Measurements from ENCODE around the gene DLG2.

GRCh38 chr11:84140386-84141169 is 1486.6 kb downstream of the DLG2 start:
- TF ChIP-seq, protein P1, sequence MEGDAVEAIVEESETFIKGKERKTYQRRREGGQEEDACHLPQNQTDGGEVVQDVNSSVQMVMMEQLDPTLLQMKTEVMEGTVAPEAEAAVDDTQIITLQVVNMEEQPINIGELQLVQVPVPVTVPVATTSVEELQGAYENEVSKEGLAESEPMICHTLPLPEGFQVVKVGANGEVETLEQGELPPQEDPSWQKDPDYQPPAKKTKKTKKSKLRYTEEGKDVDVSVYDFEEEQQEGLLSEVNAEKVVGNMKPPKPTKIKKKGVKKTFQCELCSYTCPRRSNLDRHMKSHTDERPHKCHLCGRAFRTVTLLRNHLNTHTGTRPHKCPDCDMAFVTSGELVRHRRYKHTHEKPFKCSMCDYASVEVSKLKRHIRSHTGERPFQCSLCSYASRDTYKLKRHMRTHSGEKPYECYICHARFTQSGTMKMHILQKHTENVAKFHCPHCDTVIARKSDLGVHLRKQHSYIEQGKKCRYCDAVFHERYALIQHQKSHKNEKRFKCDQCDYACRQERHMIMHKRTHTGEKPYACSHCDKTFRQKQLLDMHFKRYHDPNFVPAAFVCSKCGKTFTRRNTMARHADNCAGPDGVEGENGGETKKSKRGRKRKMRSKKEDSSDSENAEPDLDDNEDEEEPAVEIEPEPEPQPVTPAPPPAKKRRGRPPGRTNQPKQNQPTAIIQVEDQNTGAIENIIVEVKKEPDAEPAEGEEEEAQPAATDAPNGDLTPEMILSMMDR (IDR thresholded peaks at IDR 0.05): no peak
- no peak for TF ChIP-seq POLR2A (IDR thresholded peaks at IDR 0.05)
